GM12874 (cell line): Measurements from ENCODE around the gene ZFP3.

ENCODE experiments used
- CTCF ChIP-seq: IDR thresholded peaks from 2 replicates; pipeline ENCODE4 v1.5.1; 2011; ENCODE audit warnings: low read depth, mild to moderate bottlenecking, control low read depth, low read length, moderate library complexity; ENCODE audit not compliant: insufficient read depth

The ZFP3 gene

GRCh38 chr17:5096731-5097100, 18.4 kb downstream of the ZFP3 start:
- TF ChIP-seq CTCF, result no peak

- TF ChIP-seq CTCF, result no peak
These were observed 19.0 kb downstream of the ZFP3 start for GRCh38 chr17:5097101-5097834.

- no peak for TF ChIP-seq CTCF
These were observed 21.0 kb downstream of the ZFP3 start for GRCh38 chr17:5099271-5099670.

- no peak for TF ChIP-seq CTCF
These were observed 22.6 kb downstream of the ZFP3 start for GRCh38 chr17:5100832-5101231.

- TF ChIP-seq CTCF, result no peak
These were observed 32.5 kb downstream of the ZFP3 start for GRCh38 chr17:5110816-5111215.

GRCh38 chr17:5111402-5112204, 33.3 kb downstream of the ZFP3 start, which contains the start of gene ZNF232:
Gene ZNF232, minus strand, starts transcription at chr17:5111878. Its CDS starts 56 bp downstream, at chr17:5111822.
- TF ChIP-seq CTCF, result no peak
